GM21723 (cell line): ENCODE measurements around the gene STX1B.
"Not testable (repeated sequence)": the region's sequence is repeated elsewhere in the genome, so short reads cannot be mapped to it uniquely, and the experiment has no call there.

ENCODE experiments used
- ATAC-seq: cut with Tn5 transposase; IDR thresholded peaks from one replicate; pipeline ENCODE4 v1.9.1; 2021; ENCODE audit warnings: mild to moderate bottlenecking, moderate library complexity; ENCODE audit not compliant: unreplicated experiment

Gene STX1B

DNA sequence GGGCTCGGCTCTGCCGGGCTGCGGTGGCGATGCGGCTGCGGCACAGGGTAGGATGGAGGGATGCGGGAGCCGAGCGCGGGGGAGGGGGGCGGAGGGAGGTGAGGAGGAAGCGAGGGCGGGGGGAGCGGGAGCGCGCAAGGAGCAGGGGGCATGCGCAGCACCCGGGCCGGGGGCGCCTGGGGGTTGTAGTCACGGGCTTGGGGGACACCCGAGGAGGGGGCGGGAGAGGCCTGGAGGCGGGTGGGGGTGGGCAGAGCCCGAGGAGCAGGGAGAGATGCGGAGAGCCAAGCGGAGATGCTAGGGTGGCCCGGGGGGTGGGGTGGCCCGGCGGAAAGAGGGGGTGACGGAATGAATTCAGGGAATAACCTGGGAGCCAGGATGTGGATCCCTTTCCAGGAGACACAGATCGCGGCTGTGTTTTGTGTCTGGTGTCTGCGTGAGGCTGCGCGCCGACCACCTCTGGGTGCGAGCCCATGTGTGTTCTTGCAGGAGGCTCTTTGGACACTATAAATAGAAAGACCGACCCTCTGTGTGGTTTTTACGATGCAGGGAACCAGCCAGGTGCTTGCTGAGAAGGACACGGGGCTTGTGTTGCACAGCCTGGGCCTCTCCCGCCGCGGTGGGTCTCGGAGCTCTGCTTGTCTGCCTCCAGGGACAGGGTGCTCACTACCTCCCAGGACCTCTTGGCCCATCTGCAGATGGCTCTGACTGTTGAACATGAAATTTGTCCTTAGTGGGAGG lies at the start of gene STX1B:
Gene STX1B, minus strand, starts transcription at position 54 of the 741 bp plus-strand sequence. CDS start 242 bp downstream, outside the sequence.
- no peak for ATAC-seq

DNA sequence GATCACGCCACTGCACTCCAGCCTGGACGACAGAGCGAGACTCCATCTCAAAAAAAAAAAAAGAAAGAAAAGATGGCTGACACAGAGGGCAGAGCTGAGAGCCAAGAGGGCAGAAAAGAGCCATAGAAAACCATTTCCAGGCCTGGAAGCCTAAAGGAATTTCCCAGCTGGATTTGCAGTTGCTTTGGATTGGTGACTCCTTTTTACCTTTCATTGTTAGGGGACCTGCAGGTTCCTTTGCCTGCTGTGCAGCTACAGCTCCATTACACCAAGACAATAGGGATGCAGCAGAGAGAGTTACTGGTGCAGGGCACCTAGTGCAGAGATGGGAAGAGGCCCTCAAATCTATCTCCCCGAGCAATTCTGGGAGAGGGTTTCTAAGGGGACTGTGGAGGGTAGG lies 45.2 kb upstream of the STX1B start:
- ATAC-seq, result no peak

GRCh38 chr16:31052114-31052513 lies 41.7 kb upstream of the STX1B start:
- no peak for ATAC-seq

DNA sequence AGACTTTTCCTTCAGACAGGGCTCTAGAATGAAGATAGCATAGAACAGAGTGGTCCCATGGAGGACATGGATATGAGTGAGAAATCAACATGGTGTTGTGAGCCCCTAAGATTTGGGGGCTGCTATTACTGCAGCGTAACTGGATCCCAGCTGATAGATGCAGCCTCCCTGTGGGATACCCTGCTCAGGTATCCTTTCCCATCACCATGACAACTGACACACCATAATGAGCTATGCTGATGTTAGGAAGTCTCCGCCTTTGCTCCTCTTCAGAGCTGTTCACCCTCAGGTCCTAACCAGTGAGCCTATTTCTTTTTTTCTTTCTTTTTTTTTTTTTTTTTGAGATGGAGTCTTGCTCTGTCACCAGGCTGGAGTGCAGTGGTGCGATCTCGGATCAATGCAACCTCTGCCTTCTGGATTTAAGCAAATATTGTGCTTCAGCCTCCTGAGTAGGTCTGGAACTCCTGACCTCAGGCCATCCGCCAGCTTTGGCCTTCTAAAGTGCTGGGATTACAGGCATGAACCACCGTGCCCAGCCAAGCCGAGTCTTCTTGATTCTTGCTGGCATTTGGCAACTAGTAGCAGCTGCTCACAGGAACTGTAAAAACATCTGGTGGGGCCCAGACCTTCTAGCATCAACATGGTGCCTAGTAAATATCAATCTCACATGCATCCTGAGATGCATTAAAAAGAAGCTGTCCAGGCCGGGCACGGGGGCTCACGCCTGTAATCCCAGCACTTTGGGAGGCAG lies 40.0 kb upstream of the STX1B start:
- ATAC-seq, result no peak

DNA sequence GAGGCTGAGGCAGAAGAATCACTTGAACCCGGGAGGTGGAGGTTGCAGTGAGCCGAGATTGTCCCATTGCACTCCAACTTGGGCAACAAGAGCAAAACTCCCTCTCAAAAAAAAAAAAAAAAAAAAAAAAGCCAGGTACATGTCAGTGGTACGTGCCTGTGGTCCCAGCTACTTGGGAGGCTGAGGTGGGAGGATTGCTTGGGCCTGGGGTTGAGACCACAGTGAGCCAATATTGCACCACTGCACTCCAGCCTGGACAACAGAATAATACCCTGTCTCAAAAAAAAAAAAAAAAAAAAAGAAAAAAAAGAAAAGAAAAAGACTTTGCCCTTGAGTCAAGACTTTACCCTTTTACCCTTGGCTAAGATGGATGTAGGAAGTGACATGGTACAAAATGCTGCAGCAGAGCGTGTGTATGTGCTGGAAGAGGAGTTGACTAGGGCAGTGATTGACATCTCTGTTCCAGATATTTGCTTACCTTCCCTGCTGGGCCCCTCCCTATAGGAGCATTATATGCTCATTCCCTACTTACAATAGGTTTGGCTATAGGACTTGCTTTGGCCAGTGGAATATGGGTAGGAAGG lies 33.6 kb upstream of the STX1B start:
- no peak for ATAC-seq

DNA sequence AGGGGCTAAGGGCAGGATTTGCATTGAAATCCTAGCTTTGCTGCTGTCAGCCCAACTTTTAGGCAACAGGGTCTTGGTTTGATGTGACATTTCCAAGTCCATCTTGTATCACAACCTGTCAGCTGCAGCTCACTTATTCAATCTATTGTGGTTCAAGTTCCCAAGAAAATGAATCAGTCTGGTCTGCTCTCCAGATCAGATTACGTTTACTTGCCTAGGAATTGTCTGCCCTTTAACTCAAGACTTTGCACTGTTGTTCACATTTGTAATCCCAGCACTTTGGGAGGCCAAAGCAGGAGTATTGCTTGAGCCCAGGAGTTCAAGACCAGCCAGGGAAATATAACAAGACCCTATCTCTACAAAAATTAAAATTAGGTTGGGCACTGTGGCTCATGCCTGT lies 32.9 kb upstream of the STX1B start:
- ATAC-seq, result no peak

GRCh38 chr16:31042866-31043265 lies 32.4 kb upstream of the STX1B start:
- ATAC-seq, result no peak

- no peak for ATAC-seq
Observed at GRCh38 chr16:31038993-31039392, 28.6 kb upstream of the STX1B start.

- no peak for ATAC-seq
Observed at GRCh38 chr16:31036691-31037090, 26.3 kb upstream of the STX1B start.

GRCh38 chr16:31033709-31034492 lies 23.5 kb upstream of the STX1B start:
- peak; percentile 55 for ATAC-seq

DNA sequence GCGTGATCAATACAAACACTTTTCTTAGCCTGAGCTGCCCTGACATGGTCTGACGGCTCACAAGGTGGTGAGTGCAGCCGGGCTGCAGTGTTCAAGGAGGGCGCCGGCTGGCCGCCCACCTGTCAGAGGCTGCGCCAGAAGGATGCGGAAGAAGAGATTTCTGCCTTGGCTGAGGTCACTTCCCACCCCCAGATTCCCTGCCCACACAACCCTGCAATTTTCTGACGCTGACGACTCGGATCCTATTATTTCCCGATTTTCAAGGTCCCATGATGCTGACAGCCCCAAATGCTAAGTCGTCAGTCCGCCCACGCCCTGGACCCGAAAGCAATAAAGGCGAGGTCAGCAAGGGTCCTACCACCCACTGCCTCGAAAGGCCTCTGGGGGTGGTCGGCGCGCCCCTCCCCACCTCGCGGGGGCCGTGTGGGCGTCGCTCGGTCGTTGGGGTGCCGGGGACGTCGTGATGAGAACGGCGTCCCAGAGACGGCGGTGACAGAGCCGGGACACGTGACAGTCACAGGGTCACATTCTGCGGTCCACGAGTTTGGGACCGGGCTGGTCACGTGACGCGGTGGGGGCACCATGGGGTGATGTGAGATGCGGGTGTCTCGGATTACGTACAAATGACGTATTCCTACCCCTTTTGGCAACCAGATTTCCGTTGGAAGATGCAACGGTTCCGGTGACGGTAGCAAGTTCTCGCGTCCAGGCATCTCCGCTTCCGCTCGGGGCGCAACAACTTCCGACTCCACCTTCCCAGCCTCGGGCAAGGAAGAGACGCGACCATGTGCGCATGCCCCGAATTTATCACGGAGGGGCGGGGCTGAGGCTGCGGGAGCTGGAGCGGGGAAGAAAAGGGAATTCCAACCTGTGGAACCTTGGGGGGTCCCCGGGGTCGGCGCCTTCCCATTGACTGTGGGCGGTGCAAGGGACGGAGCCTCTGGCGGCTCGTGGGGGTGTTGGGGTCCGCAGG lies 22.6 kb upstream of the STX1B start, which contains the start of gene STX4:
Gene STX4, plus strand, starts transcription at position 823 of the 973 bp plus-strand sequence. CDS start 248 bp downstream, outside the sequence.
- ATAC-seq, result peak; percentile 75

DNA sequence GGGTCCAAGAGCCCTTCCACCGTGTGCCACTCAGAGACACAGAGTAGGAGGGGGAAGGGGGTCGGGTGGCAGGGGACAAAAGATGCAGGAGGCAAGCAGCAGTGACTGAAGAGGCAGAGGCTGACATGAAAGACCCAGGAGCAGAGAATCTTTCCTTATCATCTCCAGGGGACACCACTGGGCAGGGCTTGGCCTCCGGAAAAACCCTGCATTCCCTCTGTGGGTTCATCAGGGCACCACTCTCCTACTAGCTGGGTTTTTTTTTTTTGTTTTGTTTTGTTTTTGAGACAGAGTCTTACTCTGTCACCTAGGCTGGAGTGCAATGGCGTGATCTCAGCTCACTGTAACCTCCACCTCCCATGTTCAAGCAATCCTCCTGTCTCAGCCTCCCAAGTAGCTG lies 20.8 kb upstream of the STX1B start:
- no peak for ATAC-seq

GRCh38 chr16:31029272-31029671 lies 18.8 kb upstream of the STX1B start:
- ATAC-seq, result no peak

- ATAC-seq, result no peak
Observed at GRCh38 chr16:31025339-31025738, 14.9 kb upstream of the STX1B start.

DNA sequence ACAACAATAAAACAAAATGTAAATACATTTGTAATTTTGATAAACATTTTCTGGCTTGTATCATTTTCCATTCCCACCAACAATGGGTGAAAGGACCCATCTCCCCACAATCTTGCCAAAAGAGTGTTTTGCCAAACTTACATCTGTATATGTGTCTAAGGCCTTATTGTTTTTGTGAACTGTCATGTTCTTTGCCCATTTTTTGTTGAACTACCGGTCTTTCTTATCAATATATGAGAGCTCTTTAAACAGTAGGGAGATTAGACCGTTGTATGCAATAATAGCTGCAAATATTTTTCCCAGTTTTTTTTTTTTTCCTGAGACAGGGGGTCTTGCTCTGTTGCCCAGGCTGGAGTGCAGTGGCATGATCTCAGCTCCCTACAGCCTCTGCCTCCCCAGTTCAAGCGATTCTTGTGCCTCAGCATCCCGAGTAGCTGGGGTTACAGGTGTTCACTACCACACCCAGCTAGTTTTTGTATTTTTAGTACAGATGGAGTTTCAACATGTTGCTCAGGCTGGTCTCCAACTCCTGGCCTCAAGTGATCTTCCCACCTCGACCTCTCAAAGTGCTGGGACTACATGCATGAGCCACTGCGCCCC lies 13.3 kb upstream of the STX1B start:
- ATAC-seq, result no peak

DNA sequence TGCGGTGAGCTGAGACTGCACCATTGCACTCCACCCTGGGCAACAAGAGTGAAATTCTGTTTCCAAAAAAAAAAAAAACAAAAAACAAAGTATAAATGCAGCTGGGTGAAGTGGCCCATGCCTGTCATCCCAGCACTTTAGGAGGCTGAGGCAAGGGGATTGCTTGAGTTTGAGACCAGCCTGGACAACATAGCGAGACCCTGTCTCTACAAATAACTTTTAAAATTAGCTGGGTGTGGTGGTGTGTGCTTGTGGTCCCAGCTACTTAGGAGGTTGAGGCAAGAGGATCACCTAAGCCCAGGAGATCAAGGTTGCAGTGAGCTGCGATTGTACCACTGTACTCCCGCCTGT lies 12.8 kb upstream of the STX1B start:
- no peak for ATAC-seq

GRCh38 chr16:31022544-31023251 lies 12.3 kb upstream of the STX1B start:
- no peak for ATAC-seq

GRCh38 chr16:31020536-31020935 lies 10.1 kb upstream of the STX1B start:
- no peak for ATAC-seq

GRCh38 chr16:31017756-31018155 lies 7.3 kb upstream of the STX1B start:
- ATAC-seq, result not testable (repeated sequence)
